ENCODE data around the gene ZNF189.

Gene ZNF189

GRCh38 chr9:101434998-101435397, 36.3 kb downstream of the ZNF189 start:
- no peak for TF ChIP-seq CTCF (conservative IDR thresholded peaks at IDR 0.05)

GRCh38 chr9:101435601-101436079, 37.0 kb downstream of the ZNF189 start, which contains the start of gene ALDOB:
Gene ALDOB (minus strand): TSS chr9:101435774. CDS start chr9:101430887, 4,887 bp downstream.
- no peak for TF ChIP-seq CTCF (conservative IDR thresholded peaks at IDR 0.05)
- no peak within 1 kb of the TSS for H3K27ac ChIP-seq

More at GRCh38 chr9:101434998-101435397, 36.3 kb downstream of the ZNF189 start:
- no peak overlapping the region for H3K27ac ChIP-seq

- no peak for TF ChIP-seq CTCF (conservative IDR thresholded peaks at IDR 0.05)
- H3K27ac ChIP-seq = no peak overlapping the region
These were observed 39.2 kb downstream of the ZNF189 start for GRCh38 chr9:101437806-101438232.

- no peak overlapping the region for H3K27ac ChIP-seq
- no peak for TF ChIP-seq CTCF (conservative IDR thresholded peaks at IDR 0.05)
These were observed 39.9 kb downstream of the ZNF189 start for GRCh38 chr9:101438523-101438922.

GRCh38 chr9:101440714-101441230, 42.1 kb downstream of the ZNF189 start:
- no peak overlapping the region for H3K27ac ChIP-seq
- no peak for TF ChIP-seq CTCF (conservative IDR thresholded peaks at IDR 0.05)

GRCh38 chr9:101442318-101442717, 43.7 kb downstream of the ZNF189 start:
- H3K27ac ChIP-seq = no peak overlapping the region

GRCh38 chr9:101442736-101443135, 44.1 kb downstream of the ZNF189 start:
- TF ChIP-seq CTCF (conservative IDR thresholded peaks at IDR 0.05) = no peak
- H3K27ac ChIP-seq = no peak overlapping the region

More at GRCh38 chr9:101442318-101442717, 43.7 kb downstream of the ZNF189 start:
- no peak for TF ChIP-seq CTCF (conservative IDR thresholded peaks at IDR 0.05)
